Right ventricle myocardium inferior (tissue), 1 donor: ENCODE results near the gene ZBTB16. TPM values are rescaled to one million over a fixed set of nuclear protein-coding genes. Genes with fewer than 3 reads are reported as not detected.

Source experiments
- ATAC-seq: fragments of 200-7000 bp; cut with Tn5 transposase; one replicate; pipeline ENCODE4 v1.9.1; 2020; ENCODE audit warnings: mild to moderate bottlenecking, moderate library complexity
- DNase-seq: peaks from one replicate; pipeline ENCODE4 v3.0.0; 2021; ENCODE audit errors: missing footprints
- intact Hi-C: fragments of 100-400 bp; cut with DNase I; formaldehyde crosslinking; loops from one replicate; pipeline ENCODE4 v1.11.0; 2022
- total RNA-seq: library from RNA; stranded (reverse); fragmentation: NEBNext Ultra II Directional; extraction: Animal tissue kit (Norgen Biotek cat#: 25700); gene quantifications from one replicate; pipeline ENCODE4 v1.2.1, GENCODE V29; 2021
- donor health status: DM: no; HTN: yes; CAD: no; lungs with severe emphysema.

ZBTB16 gene
- total RNA-seq, 1 donor from 2014 or later = 78.1 TPM

GRCh38 chr11:114091516-114092397, 32.2 kb downstream of the ZBTB16 start:
- no peak for ATAC-seq
- intact Hi-C loops = no loop called here

GRCh38 chr11:114092478-114092877, 33.0 kb downstream of the ZBTB16 start:
- DNase-seq (no peak), ATAC-seq (no peak)
- intact Hi-C loops = no loop called here

More at GRCh38 chr11:114091516-114092397, 32.2 kb downstream of the ZBTB16 start:
- no peak for DNase-seq

GRCh38 chr11:114092953-114093352, 33.4 kb downstream of the ZBTB16 start:
- intact Hi-C loops = no loop called here
- DNase-seq (no peak), ATAC-seq (no peak)

GRCh38 chr11:114094516-114094915, 35.0 kb downstream of the ZBTB16 start:
- no peak for DNase-seq
- no peak for ATAC-seq
- intact Hi-C loops = no loop called here

GRCh38 chr11:114095899-114096298, 36.4 kb downstream of the ZBTB16 start:
- intact Hi-C loops = no loop called here
- ATAC-seq (no peak), DNase-seq (no peak)

- ATAC-seq = no peak
- no peak for DNase-seq
- intact Hi-C loops = no loop called here
These were observed 38.3 kb downstream of the ZBTB16 start for GRCh38 chr11:114097832-114098231.

- DNase-seq = no peak
- no peak for ATAC-seq
- intact Hi-C loops = no loop called here
These were observed 39.4 kb downstream of the ZBTB16 start for GRCh38 chr11:114098927-114099326.

GRCh38 chr11:114099392-114100178, 40.1 kb downstream of the ZBTB16 start:
- ATAC-seq = no peak
- DNase-seq = no peak
- intact Hi-C loops = no loop called here

- DNase-seq (no peak), ATAC-seq (no peak)
- intact Hi-C loops = no loop called here
These were observed 43.7 kb downstream of the ZBTB16 start for GRCh38 chr11:114102993-114103896.

GRCh38 chr11:114105611-114106010, 46.1 kb downstream of the ZBTB16 start:
- DNase-seq (no peak), ATAC-seq (no peak)
- intact Hi-C loops = no loop called here

GRCh38 chr11:114106047-114106446, 46.5 kb downstream of the ZBTB16 start:
- no peak for DNase-seq
- ATAC-seq = no peak
- intact Hi-C loops = no loop called here

- intact Hi-C loops = no loop called here
- ATAC-seq (no peak), DNase-seq (no peak)
These were observed 47.5 kb downstream of the ZBTB16 start for GRCh38 chr11:114106986-114107385.

GRCh38 chr11:114108501-114109205, 49.1 kb downstream of the ZBTB16 start:
- DNase-seq = no peak
- no peak for ATAC-seq
- intact Hi-C loops = no loop called here

- peak; percentile 30 for ATAC-seq
- intact Hi-C loops = loop anchor here (5.0 kb wide), 1 partner anchor 53 kb away; no protein-coding TSS in a partner anchor
- no peak for DNase-seq
These were observed 49.9 kb downstream of the ZBTB16 start for GRCh38 chr11:114109206-114110090.

- DNase-seq (no peak), ATAC-seq (peak; percentile 17)
- intact Hi-C loops = loop anchor here (5.0 kb wide), 1 partner anchor 52 kb away; no protein-coding TSS in a partner anchor
These were observed 50.6 kb downstream of the ZBTB16 start for GRCh38 chr11:114110123-114110522.

GRCh38 chr11:114110952-114111947, 51.7 kb downstream of the ZBTB16 start:
- DNase-seq (no peak), ATAC-seq (peak; percentile 38)
- intact Hi-C loops = loop anchor here (5.0 kb wide), 1 partner anchor 51 kb away; no protein-coding TSS in a partner anchor
